OCI-M2 (cell line): Measurements from ENCODE around the gene NINJ1.
A peak's percentile ranks its signal among the peaks of the same experiment; 100 is the strongest.
"Not testable (repeated sequence)": the region's sequence is repeated elsewhere in the genome, so short reads cannot be mapped to it uniquely, and the experiment has no call there.

ENCODE experiments used
- DNase-seq: peaks from one replicate; lab custom pipeline; 2025; ENCODE audit not compliant: unreplicated experiment; lab: John Stamatoyannopoulos, UW

Gene NINJ1

DNA sequence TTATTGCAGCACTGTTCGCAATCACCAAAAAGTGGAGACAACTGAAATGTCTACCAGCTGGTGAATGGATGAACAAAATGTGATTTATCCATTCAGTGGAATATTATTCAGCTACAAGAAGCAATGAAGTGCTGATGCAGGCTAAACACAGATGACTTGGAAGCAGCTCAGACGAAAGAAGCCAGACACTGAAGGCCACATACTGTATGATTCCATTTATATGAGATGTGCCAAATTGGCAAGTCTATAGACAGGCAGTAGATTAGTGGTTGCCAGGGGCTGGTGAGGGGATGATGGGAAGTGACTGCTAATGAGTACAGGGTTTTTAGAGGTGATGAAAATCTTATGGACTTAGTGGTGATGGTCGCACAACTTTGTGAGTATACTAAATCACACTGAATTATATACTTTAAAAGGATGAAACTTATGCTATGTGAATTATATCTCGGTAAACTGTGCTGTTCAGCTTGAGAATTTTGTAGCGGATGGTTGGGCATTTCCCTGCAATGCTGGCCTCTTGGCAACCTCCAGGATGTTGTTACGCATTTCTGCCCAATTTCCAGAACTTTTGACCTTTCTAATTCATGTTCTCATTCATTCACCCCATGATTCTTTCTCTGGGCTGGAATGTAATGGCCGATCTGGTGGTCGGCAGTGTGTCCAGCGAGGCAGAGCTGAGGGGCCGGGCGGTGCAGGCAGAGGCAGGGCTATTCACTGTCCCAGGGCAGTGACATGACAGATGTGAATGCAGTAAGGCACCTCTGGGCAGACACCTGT, 27.9 kb upstream of the NINJ1 start:
- no peak for DNase-seq

DNA sequence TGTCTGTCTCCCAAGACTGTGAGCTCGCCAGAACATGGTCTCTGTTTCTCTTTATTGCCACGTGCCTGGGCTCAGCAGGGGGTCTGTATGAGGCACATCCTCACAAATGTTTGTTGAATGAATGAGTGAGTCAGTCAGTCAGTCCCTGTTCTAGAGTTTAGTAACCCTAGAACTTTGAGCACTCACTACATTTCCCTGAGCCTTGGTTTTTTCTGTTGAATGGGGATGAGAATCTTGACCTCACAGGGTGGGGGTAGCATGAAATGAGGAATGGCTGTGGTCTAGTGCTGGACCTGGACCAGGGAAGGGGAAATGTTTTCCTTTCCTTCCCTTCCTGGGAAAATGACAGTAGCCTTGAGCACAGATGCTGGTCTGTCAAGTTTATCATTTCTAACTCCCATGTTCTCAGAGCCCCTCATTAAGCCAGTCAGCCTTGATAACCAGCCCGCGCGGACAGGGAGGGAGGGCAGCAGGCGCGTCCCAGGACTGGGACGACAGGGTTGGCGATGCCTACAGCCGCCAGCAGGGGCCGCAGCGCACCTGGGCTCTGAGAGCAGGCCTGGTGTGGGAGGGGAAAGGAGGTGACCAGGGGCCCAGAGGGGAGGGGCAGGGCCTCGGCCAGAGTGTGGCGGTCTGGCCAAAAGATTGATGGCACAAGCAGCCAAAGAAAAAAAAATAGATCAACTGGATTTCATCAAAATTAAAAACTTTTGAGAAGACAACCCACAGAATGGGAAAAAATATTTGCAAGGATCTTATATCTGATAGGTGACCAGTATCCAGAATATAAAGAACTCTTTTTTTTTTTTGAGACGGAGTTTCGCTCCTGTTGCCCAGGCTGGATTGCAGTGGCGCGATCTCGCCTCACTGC, 25.8 kb upstream of the NINJ1 start:
- DNase-seq = peak; percentile 57

DNA sequence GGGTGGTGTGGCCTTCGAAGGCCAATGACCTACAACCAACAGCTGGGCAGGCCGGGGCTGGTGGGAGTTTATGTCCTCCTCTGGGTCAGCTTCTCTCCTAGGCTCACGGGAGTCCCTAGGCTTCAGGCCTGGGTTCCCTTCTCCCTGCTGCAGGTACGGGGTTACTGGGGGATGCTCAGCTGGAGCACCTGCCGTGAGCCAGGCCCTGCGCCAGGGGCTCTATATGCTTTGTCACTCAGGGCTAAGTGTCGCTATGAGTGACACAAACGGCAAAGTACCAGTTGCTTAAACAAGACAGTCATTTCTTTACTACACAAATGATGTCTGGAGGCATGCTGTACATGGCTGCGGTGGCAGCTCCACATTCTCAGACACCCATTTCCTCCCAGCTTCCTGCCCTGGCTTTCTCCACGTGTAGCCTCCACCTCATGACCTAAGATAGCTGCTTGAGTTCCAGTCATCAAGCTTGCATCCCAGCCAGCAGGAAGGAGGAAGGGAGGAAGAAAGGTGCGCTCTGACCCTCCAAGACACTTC, 22.5 kb upstream of the NINJ1 start:
- DNase-seq = no peak

DNA sequence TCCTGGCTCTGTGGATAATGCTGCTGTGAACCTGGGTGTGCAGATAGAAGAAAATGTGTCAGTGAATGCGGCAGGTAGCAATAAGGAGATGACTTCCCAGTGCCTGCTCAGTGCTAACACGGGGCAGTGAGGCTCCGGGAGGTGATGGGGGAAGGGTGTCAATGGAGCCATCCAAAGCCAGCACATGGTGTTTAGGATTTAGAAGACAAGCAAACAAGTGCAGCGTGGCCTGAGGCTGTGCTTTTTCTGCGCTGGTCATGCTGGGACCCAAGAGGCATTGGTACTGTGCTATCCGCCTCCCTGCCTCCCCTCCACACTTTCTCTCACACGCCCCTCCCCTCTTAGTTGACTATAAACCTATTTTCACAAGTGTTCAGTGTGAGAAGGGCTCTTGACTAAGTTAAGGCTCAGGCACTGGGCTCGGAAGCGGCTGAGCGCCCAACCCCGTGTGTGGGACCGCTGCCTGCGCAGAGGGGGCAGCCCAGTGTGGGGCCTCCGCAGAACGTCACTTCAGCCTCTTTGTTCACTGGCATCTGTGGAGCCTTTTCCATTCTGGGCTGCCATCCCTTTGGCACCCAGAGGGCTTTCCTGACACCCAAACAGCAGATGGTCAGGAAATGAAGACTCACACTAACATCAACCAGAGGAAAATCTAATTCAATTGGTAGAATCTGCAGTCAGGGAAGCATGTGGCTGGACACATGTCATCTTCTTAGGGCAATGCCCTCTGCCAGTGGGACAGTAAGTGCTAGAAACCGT, 21.8 kb upstream of the NINJ1 start:
- DNase-seq = no peak

DNA sequence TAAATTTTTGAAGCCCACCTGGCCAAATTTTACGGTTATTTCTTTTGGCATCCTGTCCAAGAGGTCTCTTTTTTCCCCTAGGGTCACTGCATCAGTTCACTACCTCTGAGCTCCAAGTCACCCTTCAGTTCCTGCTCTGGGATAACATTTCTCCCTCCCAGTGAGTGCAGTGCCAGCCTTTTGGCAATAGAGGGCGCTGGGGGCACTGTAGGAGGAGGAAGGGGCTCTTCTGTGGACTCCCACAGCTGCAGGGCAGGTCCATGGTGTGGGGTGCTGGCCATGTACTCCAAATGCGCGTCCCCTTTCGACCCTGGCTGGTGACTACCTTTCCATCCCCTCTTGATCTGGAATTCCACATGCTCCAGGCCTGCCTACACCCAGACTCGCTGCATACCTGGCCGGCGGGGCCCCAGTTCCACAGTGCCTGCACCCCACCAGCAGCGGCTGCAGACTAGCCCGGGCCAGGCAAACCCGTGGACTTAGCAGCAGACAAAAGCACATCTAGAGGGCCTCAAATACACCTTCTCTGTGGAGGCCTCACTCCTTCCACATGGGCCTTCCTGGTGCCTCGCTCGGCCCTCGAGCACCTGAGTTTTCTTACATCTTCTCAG, 20.3 kb upstream of the NINJ1 start:
- no peak for DNase-seq

DNA sequence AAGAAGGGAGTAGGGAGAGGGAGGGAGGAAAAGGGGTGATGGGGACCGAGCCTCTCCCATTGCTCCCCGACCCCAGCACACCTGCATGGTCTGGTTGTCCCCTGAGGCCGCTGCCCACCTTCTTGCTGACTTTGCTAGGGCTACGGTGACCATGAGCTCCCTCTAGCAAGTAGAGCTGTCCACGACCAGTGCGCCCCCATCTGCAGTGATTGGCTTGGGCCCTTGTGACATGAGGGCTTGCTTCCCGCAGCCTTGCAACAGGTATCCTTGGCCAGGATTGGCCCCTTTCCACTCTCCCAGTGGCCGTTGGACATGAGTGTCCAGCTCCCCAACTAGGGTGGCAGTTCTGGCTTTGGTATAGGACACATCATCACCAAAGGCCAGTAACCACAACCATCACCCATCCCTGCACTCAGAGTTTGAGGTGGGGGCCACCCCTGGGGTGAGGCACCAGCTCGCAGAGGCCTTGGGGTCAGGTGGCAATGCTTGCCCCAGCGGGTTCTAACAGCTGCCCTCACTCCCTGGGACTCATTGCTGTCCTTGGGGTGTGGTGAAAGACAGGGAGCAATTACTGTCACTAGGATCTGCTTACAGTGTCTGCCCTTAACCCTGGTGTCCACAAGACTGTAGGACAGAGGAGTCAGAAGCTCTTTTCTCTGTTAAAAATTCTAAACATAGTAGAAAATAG, 17.2 kb upstream of the NINJ1 start:
- no peak for DNase-seq

DNA sequence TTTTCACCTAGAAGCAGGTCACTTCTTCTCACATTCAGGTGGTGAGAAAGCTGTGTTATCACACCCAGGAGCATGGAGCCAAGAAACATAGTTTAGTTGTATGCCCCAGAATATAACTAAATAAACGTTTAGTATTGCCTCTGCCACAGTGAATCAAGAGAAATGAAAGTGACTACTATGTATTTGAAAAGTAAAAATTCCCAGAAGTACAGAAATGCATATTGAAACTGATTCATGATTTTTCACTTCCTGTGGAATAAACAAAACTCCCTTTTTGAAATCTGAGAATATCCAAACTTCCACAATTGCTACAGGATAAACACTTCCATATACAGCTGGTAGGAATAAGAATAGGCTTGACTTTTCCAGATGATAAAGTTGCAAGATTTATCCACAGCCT, 15.3 kb upstream of the NINJ1 start:
- no peak for DNase-seq

DNA sequence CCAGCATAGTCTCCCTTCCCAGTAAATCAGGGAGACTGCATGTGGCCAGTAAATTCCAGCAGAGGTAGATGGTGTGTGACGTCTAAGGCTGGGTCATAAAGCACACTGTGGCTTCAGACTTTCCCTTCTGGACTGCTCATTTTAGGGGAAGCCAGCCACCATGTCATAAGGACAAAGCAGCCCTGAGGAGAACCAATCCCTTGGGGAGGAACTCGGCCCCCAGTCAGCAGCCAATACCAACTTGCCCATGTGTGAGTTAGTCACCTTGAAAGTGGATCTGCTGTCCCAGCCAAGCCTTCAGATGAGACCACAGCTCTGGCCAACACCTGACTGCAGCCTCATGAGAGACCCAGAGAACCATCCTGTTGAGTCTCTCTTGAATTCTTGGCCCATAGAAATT, 14.7 kb upstream of the NINJ1 start:
- no peak for DNase-seq

DNA sequence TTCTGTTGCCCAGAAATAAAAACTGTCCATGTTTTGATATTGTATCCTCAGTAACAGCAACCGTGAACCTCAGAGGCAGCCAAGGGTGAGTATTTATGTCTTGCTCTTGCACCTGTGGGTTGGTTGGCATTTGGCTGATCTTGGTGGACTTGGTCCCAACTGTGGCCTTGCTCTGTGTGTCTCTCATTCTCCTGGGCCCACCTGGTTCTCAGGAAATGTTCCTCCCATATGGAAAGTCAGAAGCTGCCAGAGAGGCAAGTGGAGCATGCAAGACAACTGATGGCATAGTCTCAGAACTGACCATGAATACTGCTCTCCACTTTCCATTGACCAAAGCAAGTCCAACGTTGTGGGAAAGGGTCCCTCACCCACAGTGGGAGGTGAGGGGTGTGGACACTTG, 13.6 kb upstream of the NINJ1 start:
- no peak for DNase-seq

DNA sequence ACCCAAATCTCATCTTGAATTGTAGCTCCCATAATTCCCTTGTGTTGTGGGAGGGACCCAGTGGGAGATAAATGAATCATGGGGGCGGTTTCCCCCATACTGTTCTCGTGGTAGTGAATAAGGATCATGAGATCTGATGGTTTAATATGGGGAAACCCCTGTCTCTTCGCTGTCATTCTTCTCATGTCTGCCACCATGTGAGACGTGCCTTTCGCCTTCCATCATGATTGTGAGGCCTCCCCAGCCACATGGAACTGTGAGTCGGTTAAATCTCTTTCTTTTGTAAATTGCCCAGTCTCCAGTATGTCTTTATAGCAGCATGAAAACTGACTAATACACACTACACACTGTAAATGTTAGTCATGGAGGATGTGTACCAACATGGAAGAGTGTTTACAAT, 12.6 kb upstream of the NINJ1 start:
- not testable (repeated sequence) for DNase-seq

DNA sequence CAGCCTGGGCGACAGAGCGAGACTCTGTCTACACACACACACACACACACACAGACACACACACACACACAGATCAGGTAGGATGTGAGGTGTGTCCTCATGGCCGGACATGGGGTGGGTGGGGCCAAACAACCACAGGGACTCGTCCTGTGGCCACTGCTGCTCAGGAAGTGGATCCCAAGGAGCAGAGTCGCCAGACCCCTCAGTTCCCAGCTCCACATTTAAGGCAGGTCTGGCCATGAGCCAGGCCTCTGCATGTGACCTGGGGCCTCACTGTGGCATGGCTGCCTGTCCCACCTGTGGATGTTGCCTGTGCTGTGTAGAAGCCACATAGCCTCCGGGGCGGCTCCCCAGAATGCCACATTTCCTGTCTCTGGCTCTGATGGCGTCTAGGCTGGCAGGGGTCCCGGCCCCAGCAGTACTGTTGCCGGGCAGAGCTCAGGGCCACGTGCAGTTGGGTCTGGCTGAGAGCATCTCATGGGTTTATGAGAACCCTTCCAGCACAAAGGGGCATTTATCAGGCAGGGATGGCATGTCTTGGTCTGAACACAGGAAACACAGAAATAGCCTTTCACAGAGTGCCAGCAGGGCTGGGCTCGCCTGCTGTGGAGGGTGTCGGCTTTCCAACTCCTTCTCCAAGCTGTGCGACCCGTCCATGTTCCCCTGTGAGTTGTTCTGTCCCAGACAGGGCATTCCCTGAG, 9.9 kb upstream of the NINJ1 start:
- DNase-seq = no peak

DNA sequence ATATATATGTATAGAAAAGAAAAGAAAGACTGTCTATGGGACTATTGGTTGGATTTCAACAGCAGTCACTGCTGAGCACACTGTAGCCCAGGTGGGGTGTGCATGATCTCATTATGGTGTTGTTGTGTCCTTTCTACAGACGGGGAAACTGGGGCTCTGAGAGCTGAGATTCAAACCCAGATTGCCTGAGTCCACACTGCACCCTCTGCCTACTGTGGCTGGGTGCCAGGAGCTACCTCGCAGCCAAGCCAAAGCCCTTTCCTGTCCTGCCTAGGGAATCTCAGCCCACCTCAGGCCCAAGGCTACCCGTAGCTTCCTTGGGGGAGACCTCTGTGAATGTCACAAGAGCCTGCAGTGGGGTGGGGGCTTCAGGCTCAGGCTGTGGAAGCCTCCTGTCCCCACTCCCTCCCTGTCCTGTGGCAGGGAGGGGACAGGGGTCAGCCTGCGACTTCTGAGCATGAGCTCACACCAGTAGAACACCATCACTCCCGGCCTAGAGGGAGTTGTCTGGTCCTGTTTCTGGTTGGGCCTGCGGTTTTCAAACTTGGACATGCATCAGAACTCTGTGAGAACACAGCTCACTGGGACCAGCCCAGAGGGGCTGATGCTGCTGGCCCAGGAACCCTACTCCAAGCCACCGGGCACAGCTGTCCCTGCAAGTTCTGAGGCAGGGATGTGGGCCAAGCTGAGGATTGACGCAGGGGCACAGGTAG, 7.9 kb upstream of the NINJ1 start:
- no peak for DNase-seq

DNA sequence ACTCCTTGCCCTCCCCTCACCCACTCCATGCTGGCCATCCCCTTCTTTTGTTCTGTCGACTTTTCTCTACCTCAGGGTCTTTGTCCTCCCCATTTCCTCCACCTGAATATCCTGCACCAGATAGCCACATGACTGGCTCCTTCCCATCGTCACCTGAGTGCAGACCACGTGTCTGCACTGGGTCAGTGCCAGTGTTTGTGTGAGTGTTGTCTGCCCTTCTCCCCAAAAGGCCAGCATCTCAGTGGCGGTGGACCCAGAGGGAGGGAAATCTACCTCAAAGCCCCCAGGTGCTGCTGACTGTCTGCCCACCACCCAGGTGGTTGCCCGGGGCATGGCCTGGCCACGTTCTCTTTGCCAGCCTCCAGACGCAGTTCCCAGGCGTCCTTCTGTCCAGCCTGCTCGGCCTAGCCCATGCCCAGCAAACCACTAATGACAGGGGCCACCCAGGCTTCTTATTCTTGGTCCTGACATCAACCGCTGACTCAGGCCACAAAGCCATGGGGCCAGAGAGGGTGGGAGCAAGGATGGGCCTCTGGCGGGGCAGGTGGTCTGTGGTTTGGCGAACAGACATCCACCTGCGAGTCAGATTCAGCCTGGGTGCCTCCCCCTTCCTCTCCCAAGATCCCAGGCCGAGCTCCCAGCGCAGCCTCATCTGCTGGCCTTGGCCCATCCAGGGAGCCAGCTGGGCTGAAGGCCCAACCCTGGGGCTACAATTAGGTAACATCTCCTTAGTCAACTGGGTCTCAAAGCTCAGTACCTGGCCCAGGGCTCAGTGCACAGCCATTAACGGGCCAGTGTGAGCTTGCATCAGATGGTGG, 5.5 kb upstream of the NINJ1 start:
- no peak for DNase-seq

DNA sequence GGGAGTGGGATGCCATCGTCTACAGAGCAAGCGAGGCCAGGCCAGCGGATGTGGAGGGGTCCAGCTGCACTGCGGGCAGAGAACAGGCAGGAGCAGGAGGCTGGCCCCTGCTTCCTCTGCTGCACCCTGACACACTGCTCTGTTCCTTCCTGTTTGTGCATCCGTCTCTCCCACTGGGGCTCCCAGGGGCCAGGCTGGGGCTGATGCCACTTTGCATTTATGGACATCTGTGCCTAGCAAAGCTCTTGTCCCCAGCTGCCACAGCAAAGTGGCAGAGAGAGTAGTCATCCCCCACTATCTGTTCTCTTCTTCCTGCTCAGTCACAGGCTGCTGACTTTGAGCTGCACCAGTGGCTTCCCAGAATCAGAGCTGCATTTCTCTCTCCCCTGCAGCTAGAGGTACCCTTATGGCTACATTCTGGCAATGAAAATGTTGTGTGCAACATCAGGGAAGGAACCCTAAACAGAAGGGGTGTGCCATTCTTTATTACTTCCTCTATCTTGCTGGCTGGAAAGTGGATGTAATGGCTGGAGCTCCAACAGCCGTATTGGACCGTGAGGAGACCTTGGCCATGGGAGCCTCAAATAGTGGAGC, 4.2 kb upstream of the NINJ1 start:
- no peak for DNase-seq

DNA sequence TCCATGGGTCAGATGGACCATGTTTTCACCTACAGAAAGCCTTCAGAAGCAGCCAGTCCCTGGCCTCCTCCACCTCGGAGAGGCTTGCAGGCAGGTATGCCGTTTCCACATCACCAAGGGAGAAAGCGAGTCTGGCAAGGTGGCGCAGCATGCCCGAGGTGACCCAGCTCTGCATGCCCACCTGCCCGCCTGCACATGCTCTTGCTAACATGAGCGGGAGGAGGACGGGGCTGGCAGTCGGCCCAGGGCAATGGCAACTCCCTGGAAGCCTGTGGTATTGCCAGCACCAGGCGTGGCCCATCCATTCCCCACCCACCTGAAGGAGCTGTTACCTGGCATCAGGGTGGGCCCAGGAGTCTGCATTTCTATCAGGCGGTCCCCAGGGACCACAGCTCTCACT, 3.3 kb upstream of the NINJ1 start:
- no peak for DNase-seq

DNA sequence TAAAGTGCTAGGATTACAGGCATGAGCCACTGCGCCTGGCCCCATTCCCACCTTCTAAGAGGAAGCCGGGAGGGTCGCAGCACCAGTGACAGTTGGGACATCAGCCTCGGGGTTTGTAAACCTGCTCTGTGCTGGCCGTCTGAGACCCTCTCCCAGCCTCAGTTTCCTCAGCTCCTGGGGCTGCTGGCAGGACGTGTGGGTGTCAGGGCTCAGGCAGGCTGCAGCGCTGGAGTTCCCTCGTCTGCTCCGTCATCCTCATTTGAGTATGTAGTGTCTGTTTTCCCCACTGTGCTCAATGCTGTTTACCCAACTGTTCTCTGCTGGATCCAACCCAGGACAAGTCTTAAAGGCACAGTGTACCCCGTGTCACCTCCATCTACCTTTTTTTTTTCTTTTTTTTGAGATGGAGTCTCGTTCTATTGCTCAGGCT, 2.0 kb upstream of the NINJ1 start:
- no peak for DNase-seq

DNA sequence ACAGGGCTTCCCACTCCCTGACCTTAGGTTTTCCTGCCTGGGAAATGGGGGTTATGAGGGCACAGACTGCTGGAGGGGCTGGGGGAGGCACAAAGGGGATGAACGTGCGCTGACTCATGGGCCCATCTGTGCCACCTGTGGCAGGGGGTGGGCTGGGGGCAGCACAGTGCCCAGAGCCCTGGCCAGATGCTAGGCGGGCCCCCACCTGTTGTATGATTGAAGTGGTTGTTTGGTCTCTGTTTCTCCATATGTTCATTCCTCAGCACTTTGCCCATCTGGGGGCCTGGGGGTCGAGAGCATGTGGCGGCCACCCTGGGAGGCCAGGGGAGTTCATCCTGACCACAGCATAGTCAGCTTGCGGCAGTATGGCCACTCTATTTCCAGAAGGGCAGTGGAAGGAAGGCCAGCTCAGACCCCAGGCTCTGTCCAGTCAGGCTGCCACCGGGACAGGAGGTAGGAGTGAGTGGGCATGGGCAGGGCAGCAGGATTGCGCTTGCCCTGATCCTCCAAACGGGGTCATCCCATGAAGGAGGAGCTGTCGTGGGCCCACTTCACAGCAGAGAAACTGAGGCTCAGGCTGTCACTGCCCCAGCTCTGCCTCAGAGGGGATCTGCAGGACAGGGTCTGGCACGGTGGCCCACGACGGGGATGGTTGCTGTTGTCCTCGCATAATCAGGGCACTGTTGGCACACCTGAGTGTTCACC, 841 bp upstream of the NINJ1 start:
- DNase-seq = no peak
